ENCODE data around the gene C1orf159.

GRCh38 chr1:1125945-1126344 is 10.1 kb upstream of the C1orf159 start:
- TF ChIP-seq CTCF (IDR thresholded peaks at IDR 0.05), result no peak
- TF ChIP-seq POLR2AphosphoS5 (IDR thresholded peaks at IDR 0.05; ENCODE audit: insufficient read depth in 1 of 2, low read depth in 1 of 2), result no peak
- TF ChIP-seq POLR2A (IDR thresholded peaks at IDR 0.05), result no peak
